Vagina (tissue), 2 donors: ENCODE measurements around the gene SYT13.

Experiments
- POLR2A ChIP-seq, 2 donors: fragments of 450-650 bp; IDR thresholded peaks; one replicate each; pipeline ENCODE4 v1.6.1; 2017; ENCODE audit warnings: antibody characterized with exemption in 2 of 2, mild to moderate bottlenecking in 2 of 2, moderate library complexity in 2 of 2
- POLR2AphosphoS5 ChIP-seq, 2 donors: sonication (generic); formaldehyde crosslinking; IDR thresholded peaks; one replicate each; pipeline ENCODE4 v1.9.0; 2017; ENCODE audit warnings: antibody characterized with exemption in 2 of 2, mild to moderate bottlenecking in 2 of 2, low read depth in 1 of 2; ENCODE audit not compliant: insufficient read depth in 1 of 2
- TF ChIP-seq, protein P1 (sequence below), 3 experiments: fragments of 450-650 bp in 2 of 3; fragments of 200-600 bp in 1 of 3; sonication (generic) in 1 of 3; IDR thresholded peaks; one replicate each; pipeline ENCODE4 v1.5.1; 2017 to 2019; ENCODE audit warnings: antibody characterized with exemption in 3 of 3, mild to moderate bottlenecking in 2 of 3, moderate library complexity in 2 of 3

DNA sequence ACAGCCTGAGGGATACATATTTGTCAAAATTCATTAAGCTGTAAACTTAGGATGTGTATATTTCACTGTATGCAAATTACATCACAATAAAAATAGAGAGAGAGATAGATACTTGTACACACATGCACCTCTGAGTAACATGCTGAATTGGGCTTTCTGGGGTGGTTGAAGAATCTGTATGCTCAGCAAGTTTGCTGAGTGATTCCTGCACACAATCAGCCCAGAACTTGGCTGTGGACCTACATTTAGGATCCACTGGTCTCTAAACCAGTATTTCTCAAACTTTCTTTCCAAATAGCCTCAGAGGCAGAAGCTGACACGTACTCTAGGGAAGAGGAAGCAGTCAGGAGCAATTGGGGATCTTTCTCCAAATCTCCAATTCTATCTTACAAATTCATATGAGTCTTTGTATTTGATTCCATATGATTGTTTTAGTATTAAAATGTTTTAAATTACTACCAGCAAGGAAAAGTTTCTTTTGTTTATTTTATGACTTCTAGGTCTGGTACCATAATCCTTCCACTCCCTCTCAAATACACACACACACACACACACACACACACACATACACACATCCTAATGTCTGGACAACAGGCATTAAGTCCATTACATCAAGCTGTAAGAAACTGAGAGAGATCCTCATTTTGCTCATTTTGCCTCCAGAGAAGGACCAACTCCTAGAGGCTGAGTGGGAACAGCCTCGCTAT, 20.0 kb downstream of the SYT13 start:
- TF ChIP-seq, protein P1, sequence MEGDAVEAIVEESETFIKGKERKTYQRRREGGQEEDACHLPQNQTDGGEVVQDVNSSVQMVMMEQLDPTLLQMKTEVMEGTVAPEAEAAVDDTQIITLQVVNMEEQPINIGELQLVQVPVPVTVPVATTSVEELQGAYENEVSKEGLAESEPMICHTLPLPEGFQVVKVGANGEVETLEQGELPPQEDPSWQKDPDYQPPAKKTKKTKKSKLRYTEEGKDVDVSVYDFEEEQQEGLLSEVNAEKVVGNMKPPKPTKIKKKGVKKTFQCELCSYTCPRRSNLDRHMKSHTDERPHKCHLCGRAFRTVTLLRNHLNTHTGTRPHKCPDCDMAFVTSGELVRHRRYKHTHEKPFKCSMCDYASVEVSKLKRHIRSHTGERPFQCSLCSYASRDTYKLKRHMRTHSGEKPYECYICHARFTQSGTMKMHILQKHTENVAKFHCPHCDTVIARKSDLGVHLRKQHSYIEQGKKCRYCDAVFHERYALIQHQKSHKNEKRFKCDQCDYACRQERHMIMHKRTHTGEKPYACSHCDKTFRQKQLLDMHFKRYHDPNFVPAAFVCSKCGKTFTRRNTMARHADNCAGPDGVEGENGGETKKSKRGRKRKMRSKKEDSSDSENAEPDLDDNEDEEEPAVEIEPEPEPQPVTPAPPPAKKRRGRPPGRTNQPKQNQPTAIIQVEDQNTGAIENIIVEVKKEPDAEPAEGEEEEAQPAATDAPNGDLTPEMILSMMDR (IDR thresholded peaks at IDR 0.05) = no peak
- TF ChIP-seq POLR2A (IDR thresholded peaks at IDR 0.05) (no peak), POLR2AphosphoS5 (IDR thresholded peaks at IDR 0.05; ENCODE audit: insufficient read depth in 1 of 2, low read depth in 1 of 2) (no peak)
